Spleen (tissue), 7 donors: ENCODE results near the gene CIRBP.

Source experiments
- POLR2AphosphoS5 ChIP-seq, 3 donors: sonication (generic); formaldehyde crosslinking; IDR thresholded peaks; one replicate each; pipeline ENCODE4 v1.5.1; 2017; ENCODE audit warnings: antibody characterized with exemption in 3 of 3
- TF ChIP-seq, protein P1 (sequence below), 11 experiments: fragments of 200-600 bp in 7 of 11; fragments of 450-650 bp in 4 of 11; sonication (generic) in 4 of 11; IDR thresholded peaks in 8 of 11; conservative IDR thresholded peaks in 3 of 11; 1 replicate in 7 of 11; 2 replicates in 4 of 11; pipeline versions ENCODE4 v1.4.0 to v1.8.0; 2016 to 2021; ENCODE audit warnings: antibody characterized with exemption in 11 of 11, inconsistent platforms in 4 of 11, mild to moderate bottlenecking in 1 of 11
- donor health status: DM: no; HTN: no; CAD: no; lungs with moderate emphysema.
- donor health status: DM: no; HTN: no; CAD: no.
- donor health status: DM: no; HTN: no; CAD: no.

DNA sequence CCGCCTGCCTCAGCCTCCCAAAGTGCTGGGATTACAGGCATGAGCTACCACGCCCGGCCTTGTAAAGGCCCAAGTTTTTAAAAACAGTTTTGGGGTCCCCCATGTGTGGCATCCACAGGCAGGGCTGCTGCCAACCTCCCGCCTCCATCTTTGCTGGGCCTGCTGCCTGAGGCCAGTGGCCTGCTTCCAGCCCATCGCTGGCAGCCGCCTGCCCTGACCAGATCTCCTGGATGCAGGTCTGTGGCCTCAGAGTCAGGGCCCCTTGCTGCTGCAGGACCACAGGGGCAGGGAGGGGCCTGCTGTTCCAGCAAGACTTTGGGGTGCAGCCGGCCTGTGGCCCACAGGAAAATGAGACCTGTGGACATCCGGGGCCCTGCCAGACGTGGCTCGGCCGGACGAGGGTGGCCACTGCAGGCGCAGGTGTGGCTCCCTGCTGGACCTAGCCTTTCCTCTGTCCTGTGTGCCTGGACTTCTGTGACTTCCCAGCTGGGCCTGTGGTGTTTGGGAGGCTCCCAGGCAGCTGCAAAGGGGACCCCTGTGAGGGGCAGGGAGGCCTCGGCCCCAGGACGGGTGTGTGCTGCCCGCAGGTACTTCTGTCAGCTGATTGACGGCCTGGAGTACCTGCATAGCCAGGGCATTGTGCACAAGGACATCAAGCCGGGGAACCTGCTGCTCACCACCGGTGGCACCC, 49.2 kb upstream of the CIRBP start:
- TF ChIP-seq, protein P1, sequence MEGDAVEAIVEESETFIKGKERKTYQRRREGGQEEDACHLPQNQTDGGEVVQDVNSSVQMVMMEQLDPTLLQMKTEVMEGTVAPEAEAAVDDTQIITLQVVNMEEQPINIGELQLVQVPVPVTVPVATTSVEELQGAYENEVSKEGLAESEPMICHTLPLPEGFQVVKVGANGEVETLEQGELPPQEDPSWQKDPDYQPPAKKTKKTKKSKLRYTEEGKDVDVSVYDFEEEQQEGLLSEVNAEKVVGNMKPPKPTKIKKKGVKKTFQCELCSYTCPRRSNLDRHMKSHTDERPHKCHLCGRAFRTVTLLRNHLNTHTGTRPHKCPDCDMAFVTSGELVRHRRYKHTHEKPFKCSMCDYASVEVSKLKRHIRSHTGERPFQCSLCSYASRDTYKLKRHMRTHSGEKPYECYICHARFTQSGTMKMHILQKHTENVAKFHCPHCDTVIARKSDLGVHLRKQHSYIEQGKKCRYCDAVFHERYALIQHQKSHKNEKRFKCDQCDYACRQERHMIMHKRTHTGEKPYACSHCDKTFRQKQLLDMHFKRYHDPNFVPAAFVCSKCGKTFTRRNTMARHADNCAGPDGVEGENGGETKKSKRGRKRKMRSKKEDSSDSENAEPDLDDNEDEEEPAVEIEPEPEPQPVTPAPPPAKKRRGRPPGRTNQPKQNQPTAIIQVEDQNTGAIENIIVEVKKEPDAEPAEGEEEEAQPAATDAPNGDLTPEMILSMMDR (IDR thresholded peaks at IDR 0.05 in 8 of 11, conservative IDR thresholded peaks at IDR 0.05 in 3 of 11): no peak
- TF ChIP-seq POLR2AphosphoS5 (IDR thresholded peaks at IDR 0.05): no peak
